ENCODE data around the gene TAF11L8. TPM values are rescaled to one million over a fixed set of nuclear protein-coding genes. Genes with fewer than 3 reads are reported as not detected.
"Not testable (repeated sequence)": the region's sequence is repeated elsewhere in the genome, so short reads cannot be mapped to it uniquely, and the experiment has no call there.

Gene TAF11L8
- total and polyA plus RNA-seq, 2 of the 13 experiments (the other 11 are each of a cell fraction or from before 2014, with no cell fraction given): not detected

- H3K9ac ChIP-seq (ENCODE audit: insufficient read depth, low read depth, low read length); H3K4me2 ChIP-seq (ENCODE audit: low read depth, low read length); POLR2A ChIA-PET; H3K27me3 ChIP-seq (ENCODE audit: control insufficient read depth in 1 of 2, insufficient read depth in 2 of 2, low read length in 2 of 2); BruUV-seq (replicated peaks); H3K4me3 ChIP-seq (replicated peaks in 1 of 3; ENCODE audit: insufficient read depth in 1 of 3, low read depth in 2 of 3, low read length in 3 of 3); CTCF ChIA-PET (ENCODE audit: low intra/inter-chr PET ratio, low total read pairs); H3K9me3 ChIP-seq (ENCODE audit: low read length); H3K36me3 ChIP-seq (replicated peaks in 1 of 2; ENCODE audit: control insufficient read depth in 1 of 2, insufficient read depth in 2 of 2, low read length in 2 of 2); ATAC-seq; H3K27ac ChIP-seq (ENCODE audit: extremely low read length, insufficient read depth, low read length); intact Hi-C loops (cut with micrococcal nuclease; ENCODE audit: unreplicated experiment); FAIRE-seq; H3K4me1 ChIP-seq (ENCODE audit: insufficient read depth, low read length); DNase-seq (ENCODE audit: low spot score); H3K79me2 ChIP-seq (ENCODE audit: insufficient read depth, low read length); in situ Hi-C loops (cut with HindIII; ENCODE audit: extremely low pct_ligation_motif_present, low pct_unique_long_range_greater_than_20kb); H4K20me1 ChIP-seq (ENCODE audit: insufficient read depth, low read length); H2AFZ ChIP-seq (ENCODE audit: low read length): not testable (repeated sequence)
- WGBS (ENCODE audit: low lambda C conversion rate): 10% methylated on average over 2 of the region's 2 CpGs
These were observed 19.3 kb upstream of the TAF11L8 start, which contains the start of gene TAF11L12 for GRCh38 chr5:17610092-17610491. TSS of gene TAF11L12 (plus strand) at chr5:17610392.

DNA sequence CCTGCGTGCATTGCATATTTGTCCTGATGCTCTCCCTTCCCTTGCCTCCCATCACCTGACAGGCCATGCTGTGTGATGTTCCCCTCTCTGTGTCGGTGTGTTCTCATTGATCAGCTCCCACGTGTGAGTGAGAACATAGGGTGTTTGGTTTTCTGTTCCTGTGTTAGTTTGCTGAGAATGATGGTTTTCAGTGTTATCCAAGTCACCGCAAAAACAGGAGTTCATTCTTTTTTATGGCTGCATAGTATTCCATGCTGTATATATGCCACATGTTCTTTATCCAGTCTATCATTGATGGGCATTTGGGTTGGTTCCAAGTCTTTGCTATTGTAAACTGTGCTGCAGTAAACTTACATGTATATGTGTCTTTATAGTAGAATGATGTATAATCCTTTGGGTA, 16.7 kb upstream of the TAF11L8 start:
- H3K27me3 ChIP-seq (ENCODE audit: control insufficient read depth in 1 of 2, insufficient read depth in 2 of 2, low read length in 2 of 2); H3K27ac ChIP-seq (ENCODE audit: extremely low read length, insufficient read depth, low read length); intact Hi-C loops (cut with micrococcal nuclease; ENCODE audit: unreplicated experiment); H3K4me1 ChIP-seq (ENCODE audit: insufficient read depth, low read length); H3K79me2 ChIP-seq (ENCODE audit: insufficient read depth, low read length); FAIRE-seq; H3K9ac ChIP-seq (ENCODE audit: insufficient read depth, low read depth, low read length); BruUV-seq (replicated peaks); H3K9me3 ChIP-seq (ENCODE audit: low read length); H3K4me3 ChIP-seq (replicated peaks in 1 of 3; ENCODE audit: insufficient read depth in 1 of 3, low read depth in 2 of 3, low read length in 3 of 3); H4K20me1 ChIP-seq (ENCODE audit: insufficient read depth, low read length); POLR2A ChIA-PET; CTCF ChIA-PET (ENCODE audit: low intra/inter-chr PET ratio, low total read pairs); H3K4me2 ChIP-seq (ENCODE audit: low read depth, low read length); in situ Hi-C loops (cut with HindIII; ENCODE audit: extremely low pct_ligation_motif_present, low pct_unique_long_range_greater_than_20kb); H3K36me3 ChIP-seq (replicated peaks in 1 of 2; ENCODE audit: control insufficient read depth in 1 of 2, insufficient read depth in 2 of 2, low read length in 2 of 2); DNase-seq (ENCODE audit: low spot score); ATAC-seq; H2AFZ ChIP-seq (ENCODE audit: low read length): not testable (repeated sequence)
- 17% methylated on average over 4 of the region's 4 CpGs for WGBS (ENCODE audit: low lambda C conversion rate)

DNA sequence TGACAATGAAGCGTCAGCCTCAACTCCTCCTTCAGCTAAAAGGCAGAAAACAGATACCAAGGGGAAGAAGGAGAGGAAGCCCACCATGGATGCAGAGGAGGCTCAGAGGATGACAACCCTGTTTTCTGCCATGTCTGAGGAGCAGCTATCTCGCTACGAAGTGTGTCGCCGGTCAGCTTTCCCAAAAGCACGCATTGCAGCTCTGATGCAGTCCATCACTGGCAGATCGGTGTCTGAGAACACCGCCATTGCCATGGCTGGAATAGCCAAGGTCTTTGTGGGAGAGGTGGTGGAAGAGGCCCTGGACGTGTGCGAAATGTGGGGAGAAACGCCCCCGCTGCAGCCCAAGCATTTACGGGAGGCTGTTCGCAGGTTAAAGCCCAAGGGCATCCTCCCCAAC, 14.2 kb upstream of the TAF11L8 start:
- in situ Hi-C loops (cut with HindIII; ENCODE audit: extremely low pct_ligation_motif_present, low pct_unique_long_range_greater_than_20kb) (no loop called here), intact Hi-C loops (cut with micrococcal nuclease; ENCODE audit: unreplicated experiment) (no loop called here)
- TF ChIP-seq, protein P1, sequence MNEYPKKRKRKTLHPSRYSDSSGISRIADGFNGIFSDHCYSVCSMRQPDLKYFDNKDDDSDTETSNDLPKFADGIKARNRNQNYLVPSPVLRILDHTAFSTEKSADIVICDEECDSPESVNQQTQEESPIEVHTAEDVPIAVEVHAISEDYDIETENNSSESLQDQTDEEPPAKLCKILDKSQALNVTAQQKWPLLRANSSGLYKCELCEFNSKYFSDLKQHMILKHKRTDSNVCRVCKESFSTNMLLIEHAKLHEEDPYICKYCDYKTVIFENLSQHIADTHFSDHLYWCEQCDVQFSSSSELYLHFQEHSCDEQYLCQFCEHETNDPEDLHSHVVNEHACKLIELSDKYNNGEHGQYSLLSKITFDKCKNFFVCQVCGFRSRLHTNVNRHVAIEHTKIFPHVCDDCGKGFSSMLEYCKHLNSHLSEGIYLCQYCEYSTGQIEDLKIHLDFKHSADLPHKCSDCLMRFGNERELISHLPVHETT (CRISPR knock-in tag; conservative IDR thresholded peaks at IDR 0.05): no peak
- no peak for TF ChIP-seq FOXA1 (IDR thresholded peaks at IDR 0.05)
- no peak for TF ChIP-seq FOXA1 (CRISPR knock-in tag; IDR thresholded peaks at IDR 0.05)
- TF ChIP-seq ZMAT3 (CRISPR knock-in tag; conservative IDR thresholded peaks at IDR 0.05): no peak
- TF ChIP-seq ZFP36L1 (CRISPR knock-in tag; IDR thresholded peaks at IDR 0.05): no peak
- TF ChIP-seq ZNF772 (CRISPR knock-in tag; IDR thresholded peaks at IDR 0.05): no peak
- TF ChIP-seq MXD1 (CRISPR knock-in tag; IDR thresholded peaks at IDR 0.05): no peak
- no peak for TF ChIP-seq ZNF792 (CRISPR knock-in tag; IDR thresholded peaks at IDR 0.05)
- TF ChIP-seq, protein P2, sequence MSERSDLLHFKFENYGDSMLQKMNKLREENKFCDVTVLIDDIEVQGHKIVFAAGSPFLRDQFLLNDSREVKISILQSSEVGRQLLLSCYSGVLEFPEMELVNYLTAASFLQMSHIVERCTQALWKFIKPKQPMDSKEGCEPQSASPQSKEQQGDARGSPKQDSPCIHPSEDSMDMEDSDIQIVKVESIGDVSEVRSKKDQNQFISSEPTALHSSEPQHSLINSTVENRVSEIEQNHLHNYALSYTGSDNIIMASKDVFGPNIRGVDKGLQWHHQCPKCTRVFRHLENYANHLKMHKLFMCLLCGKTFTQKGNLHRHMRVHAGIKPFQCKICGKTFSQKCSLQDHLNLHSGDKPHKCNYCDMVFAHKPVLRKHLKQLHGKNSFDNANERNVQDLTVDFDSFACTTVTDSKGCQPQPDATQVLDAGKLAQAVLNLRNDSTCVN (CRISPR knock-in tag; IDR thresholded peaks at IDR 0.05; ENCODE audit: borderline replicate concordance): no peak
- no peak for TF ChIP-seq NRL (CRISPR knock-in tag; IDR thresholded peaks at IDR 0.05; ENCODE audit: borderline replicate concordance)

More for the DNA sequence above, 14.2 kb upstream of the TAF11L8 start:
- Histone ChIP-seq H3K4me2 (ENCODE audit: low read depth, low read length) (no peak overlapping the region), H3K4me3 (replicated peaks in 1 of 3; ENCODE audit: insufficient read depth in 1 of 3, low read depth in 2 of 3, low read length in 3 of 3) (no peak overlapping the region), H3K79me2 (ENCODE audit: insufficient read depth, low read length) (no peaks in the 10 kb centered on the region), H3K27me3 (ENCODE audit: control insufficient read depth in 1 of 2, insufficient read depth in 2 of 2, low read length in 2 of 2) (no peaks in the 10 kb centered on the region; a peak in 1 of 5 replicates), H2AFZ (ENCODE audit: low read length) (no peak overlapping the region), H3K9me3 (ENCODE audit: low read length) (no peaks in the 10 kb centered on the region), H3K36me3 (replicated peaks in 1 of 2; ENCODE audit: control insufficient read depth in 1 of 2, insufficient read depth in 2 of 2, low read length in 2 of 2) (no peaks in the 10 kb centered on the region), H3K4me1 (ENCODE audit: insufficient read depth, low read length) (no peaks in the 10 kb centered on the region), H3K9ac (ENCODE audit: insufficient read depth, low read depth, low read length) (no peak overlapping the region), H4K20me1 (ENCODE audit: insufficient read depth, low read length) (no peaks in the 10 kb centered on the region), H3K27ac (ENCODE audit: extremely low read length, insufficient read depth, low read length) (no peak overlapping the region)
- 37% methylated on average over 13 of the region's 14 CpGs for WGBS (ENCODE audit: low lambda C conversion rate)
- no peak for ATAC-seq
- POLR2A ChIA-PET: no interaction called here
- DNase-seq (ENCODE audit: low spot score): no peak
- no peak for FAIRE-seq
- no TSS peak for BruUV-seq (replicated peaks)
- CTCF ChIA-PET (ENCODE audit: low intra/inter-chr PET ratio, low total read pairs): no interaction called here
